HG03520 (cell line): ENCODE results near the gene AGBL5.

Source experiments
- ATAC-seq: cut with Tn5 transposase; IDR thresholded peaks from one replicate; pipeline ENCODE4 v1.9.1; 2021; ENCODE audit warnings: mild to moderate bottlenecking, moderate library complexity; ENCODE audit not compliant: unreplicated experiment

AGBL5 gene

GRCh38 chr2:27024188-27024587, 27.3 kb upstream of the AGBL5 start:
- ATAC-seq: no peak

- ATAC-seq: no peak
These were observed 26.7 kb upstream of the AGBL5 start for GRCh38 chr2:27024812-27025211.

- no peak for ATAC-seq
These were observed 26.1 kb upstream of the AGBL5 start for GRCh38 chr2:27025281-27025800.

- ATAC-seq: no peak
These were observed 25.3 kb upstream of the AGBL5 start for GRCh38 chr2:27025861-27026851.

GRCh38 chr2:27027211-27027651, 24.2 kb upstream of the AGBL5 start:
- no peak for ATAC-seq

- ATAC-seq: no peak
These were observed 22.4 kb upstream of the AGBL5 start for GRCh38 chr2:27029051-27029450.

- peak; percentile 83 for ATAC-seq
These were observed 18.8 kb upstream of the AGBL5 start, which contains the start of gene TMEM214 for GRCh38 chr2:27032495-27033252. TMEM214 (plus strand) TSS chr2:27032965; CDS start chr2:27033016, 51 bp downstream.

GRCh38 chr2:27033253-27033852, 18.1 kb upstream of the AGBL5 start:
- no peak for ATAC-seq

- ATAC-seq: no peak
These were observed 13.5 kb upstream of the AGBL5 start for GRCh38 chr2:27038012-27038411.

- ATAC-seq: no peak
These were observed 12.7 kb upstream of the AGBL5 start for GRCh38 chr2:27038631-27039339.

- ATAC-seq: no peak
These were observed 12.0 kb upstream of the AGBL5 start for GRCh38 chr2:27039426-27039825.

GRCh38 chr2:27039871-27040270, 11.6 kb upstream of the AGBL5 start:
- ATAC-seq: no peak

GRCh38 chr2:27040282-27040681, 11.2 kb upstream of the AGBL5 start:
- no peak for ATAC-seq

GRCh38 chr2:27041752-27042151, 9.7 kb upstream of the AGBL5 start:
- ATAC-seq: no peak

- ATAC-seq: no peak
These were observed 9.3 kb upstream of the AGBL5 start for GRCh38 chr2:27042159-27042661.

- no peak for ATAC-seq
These were observed 8.4 kb upstream of the AGBL5 start for GRCh38 chr2:27042985-27043634.

GRCh38 chr2:27049422-27050280, 1.8 kb upstream of the AGBL5 start:
- ATAC-seq: peak; percentile 14

GRCh38 chr2:27050281-27050995, 1.0 kb upstream of the AGBL5 start:
- peak; percentile 42 for ATAC-seq
